ENCODE data around the gene FLOT2. TPM values are rescaled to one million over a fixed set of nuclear protein-coding genes. Genes with fewer than 3 reads are reported as not detected.

Gene FLOT2
- polyA plus RNA-seq, 3 donors from 2014 or later = 275 to 360 (median 296) TPM

Other genes with a start within 250 kb of the FLOT2 start
- 100 to 1,000 TPM; 101 to 153 (median 112) TPM for gene SDF2, start 235.8 kb downstream of the FLOT2 start, polyA plus RNA-seq
- gene SUPT6H, start 235.5 kb downstream of the FLOT2 start, polyA plus RNA-seq = 10 to 100 TPM in 1 of 3 donors, 1 to 10 TPM in 2; 5.2 to 18.3 (median 7.4) TPM
- 1 to 10 TPM in 1 of 3 donors, under 1 TPM in 2; 0.59 to 1.8 (median 0.60) TPM for gene PROCA1, start 185.8 kb downstream of the FLOT2 start, polyA plus RNA-seq
- 1 to 10 TPM; 2.3 to 6.1 (median 5.3) TPM for gene RAB34, start 179.9 kb downstream of the FLOT2 start, polyA plus RNA-seq
- gene RPL23A, start 177.7 kb downstream of the FLOT2 start, polyA plus RNA-seq = 1,000 to 10,000 TPM; 2,545 to 3,232 (median 2,896) TPM
- gene TLCD1, start 171.5 kb downstream of the FLOT2 start, polyA plus RNA-seq = not detected
- 1 to 10 TPM; 1.7 to 4.2 (median 3.6) TPM for gene NEK8, start 168.9 kb downstream of the FLOT2 start, polyA plus RNA-seq
- gene TRAF4, start 153.7 kb downstream of the FLOT2 start, polyA plus RNA-seq = 1 to 10 TPM; 2.5 to 5.1 (median 2.7) TPM
- gene FAM222B, start 54.9 kb downstream of the FLOT2 start, polyA plus RNA-seq = 10 to 100 TPM in 1 of 3 donors, 1 to 10 TPM in 2; 2.5 to 13.7 (median 4.9) TPM
- 10 to 100 TPM; 32.6 to 48.9 (median 43.5) TPM for gene ERAL1, start 42.7 kb downstream of the FLOT2 start, polyA plus RNA-seq
- 10 to 100 TPM; 21.4 to 27.4 (median 22.2) TPM for gene DHRS13, start 5.3 kb upstream of the FLOT2 start, polyA plus RNA-seq
- 10 to 100 TPM in 1 of 3 donors, 1 to 10 TPM in 2; 1.2 to 15.3 (median 3.9) TPM for gene PHF12, start 53.8 kb upstream of the FLOT2 start, polyA plus RNA-seq
- 1 to 10 TPM in 1 of 3 donors, under 1 TPM in 2; 0.71 to 3.8 (median 0.86) TPM for gene SEZ6, start 108.3 kb upstream of the FLOT2 start, polyA plus RNA-seq
- 1 to 10 TPM; 1.6 to 2.7 (median 2.0) TPM for gene PIPOX, start 145.4 kb upstream of the FLOT2 start, polyA plus RNA-seq

Data from immature natural killer cell (primary cell).